GM06990 (cell line): ENCODE results near the gene ARMC8.

Source experiments
- DNase-seq: peaks from one replicate; pipeline ENCODE4 v3.0.0-alpha.2; 2011; ENCODE audit not compliant: insufficient read length; ENCODE audit errors: extremely low read depth
- H3K27me3 ChIP-seq: replicated peaks from 2 replicates; pipeline ENCODE4 v1.6.0; 2011; ENCODE audit warnings: low read length; ENCODE audit not compliant: control insufficient read depth, insufficient read depth
- H3K36me3 ChIP-seq: 2 replicates; pipeline ENCODE4 v1.5.1; 2011; ENCODE audit warnings: low read length; ENCODE audit not compliant: control insufficient read depth, insufficient read depth
- H3K4me3 ChIP-seq: replicated peaks from 2 replicates; pipeline ENCODE4 v1.5.1; 2011; ENCODE audit warnings: low read depth, mild to moderate bottlenecking, control low read depth, low read length
- TF ChIP-seq, protein P1 (sequence below): IDR thresholded peaks from 2 replicates; pipeline ENCODE4 v1.5.1; 2011; ENCODE audit warnings: low read length, control low read depth, mild to moderate bottlenecking, inconsistent platforms; ENCODE audit not compliant: insufficient read depth, poor library complexity, severe bottlenecking

Gene ARMC8

GRCh38 chr3:138196023-138196422 lies 8.9 kb downstream of the ARMC8 start:
- no peaks in the 10 kb centered on the region for H3K27me3 ChIP-seq
- H3K4me3 ChIP-seq = no peak overlapping the region
- H3K36me3 ChIP-seq = no peaks in the 10 kb centered on the region; the same call in 1 of the 2 replicates
- DNase-seq = no peak
- TF ChIP-seq, protein P1, sequence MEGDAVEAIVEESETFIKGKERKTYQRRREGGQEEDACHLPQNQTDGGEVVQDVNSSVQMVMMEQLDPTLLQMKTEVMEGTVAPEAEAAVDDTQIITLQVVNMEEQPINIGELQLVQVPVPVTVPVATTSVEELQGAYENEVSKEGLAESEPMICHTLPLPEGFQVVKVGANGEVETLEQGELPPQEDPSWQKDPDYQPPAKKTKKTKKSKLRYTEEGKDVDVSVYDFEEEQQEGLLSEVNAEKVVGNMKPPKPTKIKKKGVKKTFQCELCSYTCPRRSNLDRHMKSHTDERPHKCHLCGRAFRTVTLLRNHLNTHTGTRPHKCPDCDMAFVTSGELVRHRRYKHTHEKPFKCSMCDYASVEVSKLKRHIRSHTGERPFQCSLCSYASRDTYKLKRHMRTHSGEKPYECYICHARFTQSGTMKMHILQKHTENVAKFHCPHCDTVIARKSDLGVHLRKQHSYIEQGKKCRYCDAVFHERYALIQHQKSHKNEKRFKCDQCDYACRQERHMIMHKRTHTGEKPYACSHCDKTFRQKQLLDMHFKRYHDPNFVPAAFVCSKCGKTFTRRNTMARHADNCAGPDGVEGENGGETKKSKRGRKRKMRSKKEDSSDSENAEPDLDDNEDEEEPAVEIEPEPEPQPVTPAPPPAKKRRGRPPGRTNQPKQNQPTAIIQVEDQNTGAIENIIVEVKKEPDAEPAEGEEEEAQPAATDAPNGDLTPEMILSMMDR = no peak

GRCh38 chr3:138197058-138197457 lies 10.0 kb downstream of the ARMC8 start:
- DNase-seq = no peak
- no peaks in the 10 kb centered on the region for H3K27me3 ChIP-seq
- TF ChIP-seq, protein P1 = no peak
- H3K36me3 ChIP-seq = no peaks in the 10 kb centered on the region; the same call in 1 of the 2 replicates
- no peak overlapping the region for H3K4me3 ChIP-seq

DNA sequence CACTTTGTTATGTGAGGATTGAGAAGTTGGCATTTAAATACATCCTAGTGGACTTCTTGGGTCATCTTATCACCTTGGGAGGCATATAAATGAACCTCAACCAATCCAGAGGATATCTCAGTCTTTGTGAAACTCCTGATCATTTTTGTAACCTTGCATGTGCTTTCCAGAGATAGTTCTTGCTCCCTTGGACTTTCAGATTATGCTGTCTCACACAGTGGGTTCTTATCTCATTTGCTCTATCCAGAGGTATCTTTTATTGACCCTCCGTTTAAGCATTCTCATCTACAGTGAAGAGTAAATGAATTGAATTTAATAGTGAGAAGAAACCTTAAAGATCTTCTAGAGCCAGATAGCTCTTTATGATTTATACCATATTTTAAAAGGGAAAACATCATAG lies 10.4 kb downstream of the ARMC8 start:
- no peaks in the 10 kb centered on the region for H3K27me3 ChIP-seq
- no peaks in the 10 kb centered on the region; the same call in 1 of the 2 replicates for H3K36me3 ChIP-seq
- TF ChIP-seq, protein P1 = no peak
- H3K4me3 ChIP-seq = no peak overlapping the region
- DNase-seq = no peak

GRCh38 chr3:138199851-138200250 lies 12.8 kb downstream of the ARMC8 start:
- TF ChIP-seq, protein P1 = no peak
- DNase-seq = no peak
- no peaks in the 10 kb centered on the region for H3K27me3 ChIP-seq
- H3K4me3 ChIP-seq = no peak overlapping the region
- no peaks in the 10 kb centered on the region for H3K36me3 ChIP-seq

GRCh38 chr3:138200424-138200823 lies 13.3 kb downstream of the ARMC8 start:
- H3K4me3 ChIP-seq = no peak overlapping the region
- no peaks in the 10 kb centered on the region for H3K27me3 ChIP-seq
- no peak for DNase-seq
- H3K36me3 ChIP-seq = no peaks in the 10 kb centered on the region
- TF ChIP-seq, protein P1 = no peak
